Right lung (tissue), 5 donors: ENCODE measurements around the gene RTL10. TPM values are rescaled to one million over a fixed set of nuclear protein-coding genes. Genes with fewer than 3 reads are reported as not detected.

Experiments used
- DNase-seq, 2 donors: peaks; one replicate each; pipeline ENCODE4 v3.0.0-alpha.2; 2013
- polyA plus RNA-seq, 5 donors: library from polyadenylated mRNA; unstranded; fragments of 120-200 nt; gene quantifications; one replicate each; pipeline versions ENCODE4 v1.2.1 to v1.2.3, GENCODE V29; 2013; ENCODE audit warnings: inconsistent platforms in 1 of 5, low replicate concordance in 1 of 5; ENCODE audit not compliant: insufficient read length in 5 of 5, insufficient read depth in 1 of 5

RTL10 gene
- polyA plus RNA-seq, 5 donors = 16.6 to 31.6 (median 29.9) TPM

DNA sequence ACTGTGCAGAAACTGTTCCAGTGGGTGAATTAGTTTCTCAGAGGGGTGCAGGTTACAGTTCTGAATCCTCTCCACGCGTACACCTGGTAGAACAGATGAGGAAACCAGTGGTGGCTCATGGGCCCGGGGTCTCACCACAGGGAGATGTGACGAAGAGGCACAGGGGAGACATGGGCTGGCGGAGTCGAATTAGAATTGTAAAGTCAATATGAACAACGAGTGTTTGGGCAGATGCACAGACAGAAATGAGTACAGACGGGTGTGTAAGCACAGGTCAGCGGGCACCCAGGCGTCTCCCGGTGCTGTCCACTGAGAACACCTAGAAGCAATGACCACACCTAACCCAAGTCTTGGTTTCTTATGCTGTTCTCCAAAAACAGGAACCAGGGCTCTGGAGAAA lies 41.8 kb downstream of the RTL10 start:
- no peak for DNase-seq

DNA sequence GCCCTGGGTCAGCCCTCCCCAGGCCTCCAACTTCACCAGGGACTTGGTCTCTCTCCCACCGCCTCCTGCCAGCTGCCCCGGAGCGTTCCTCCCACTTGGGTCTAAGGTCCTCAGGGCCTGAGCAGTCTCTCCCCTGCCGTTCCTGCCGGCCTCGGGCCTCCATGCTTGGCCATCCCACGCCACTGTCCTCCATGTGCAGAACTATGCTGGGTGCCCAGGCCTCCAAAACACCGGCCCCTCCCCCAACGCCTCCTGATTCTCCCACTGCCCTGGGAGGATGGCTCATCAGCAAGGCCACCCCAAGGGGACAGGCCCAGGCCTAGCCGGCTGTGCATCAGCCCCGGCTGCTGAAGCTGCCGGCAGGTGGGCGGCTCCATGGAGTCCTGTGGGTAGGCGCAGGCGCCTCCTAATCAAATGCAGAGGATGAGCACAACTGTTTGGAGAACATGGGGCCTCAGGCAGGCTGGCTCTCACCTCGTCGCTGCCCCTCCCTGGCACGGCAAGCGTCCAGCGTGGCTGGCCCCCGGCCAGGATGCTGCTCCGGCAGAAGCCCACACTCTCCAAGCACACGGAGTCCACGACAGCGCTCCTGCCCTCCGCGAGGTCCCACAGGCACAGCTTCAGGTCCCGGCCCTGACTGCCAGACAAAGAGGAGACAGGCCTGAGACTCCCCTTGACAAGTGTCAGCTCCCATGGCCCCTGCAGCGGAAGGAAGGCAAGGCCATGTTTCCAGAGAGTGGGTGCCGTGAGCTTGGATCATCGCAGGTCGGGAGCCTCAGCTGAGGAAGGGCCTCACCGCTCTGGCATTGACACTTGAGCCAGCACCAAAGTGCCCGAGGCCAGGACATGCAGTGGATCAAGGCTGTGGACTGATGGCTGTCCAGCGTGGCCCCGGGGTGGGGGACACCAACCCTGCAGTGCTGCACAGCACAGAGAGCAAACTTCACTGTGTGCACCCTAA lies 42.6 kb downstream of the RTL10 start:
- no peak for DNase-seq

DNA sequence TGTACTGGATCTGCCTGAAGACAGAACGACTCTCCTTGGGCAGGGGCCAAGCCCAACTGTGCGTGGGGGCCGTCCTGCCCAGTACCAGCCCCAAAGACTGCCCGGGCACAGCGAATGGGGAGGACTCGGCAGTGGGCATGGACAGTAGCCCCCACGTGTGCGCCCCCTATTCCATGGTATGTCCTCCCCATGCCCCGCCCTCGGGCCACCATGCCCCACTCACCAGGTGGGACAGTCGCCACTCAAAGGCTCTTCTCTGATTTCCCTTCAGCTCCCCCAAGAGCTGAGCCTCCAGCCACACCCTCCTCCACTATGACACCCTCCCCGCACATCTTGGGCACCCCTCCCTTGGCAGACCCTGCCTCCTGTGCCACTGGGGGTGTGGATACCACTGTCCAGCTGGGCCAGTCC lies 43.5 kb downstream of the RTL10 start:
- no peak for DNase-seq

DNA sequence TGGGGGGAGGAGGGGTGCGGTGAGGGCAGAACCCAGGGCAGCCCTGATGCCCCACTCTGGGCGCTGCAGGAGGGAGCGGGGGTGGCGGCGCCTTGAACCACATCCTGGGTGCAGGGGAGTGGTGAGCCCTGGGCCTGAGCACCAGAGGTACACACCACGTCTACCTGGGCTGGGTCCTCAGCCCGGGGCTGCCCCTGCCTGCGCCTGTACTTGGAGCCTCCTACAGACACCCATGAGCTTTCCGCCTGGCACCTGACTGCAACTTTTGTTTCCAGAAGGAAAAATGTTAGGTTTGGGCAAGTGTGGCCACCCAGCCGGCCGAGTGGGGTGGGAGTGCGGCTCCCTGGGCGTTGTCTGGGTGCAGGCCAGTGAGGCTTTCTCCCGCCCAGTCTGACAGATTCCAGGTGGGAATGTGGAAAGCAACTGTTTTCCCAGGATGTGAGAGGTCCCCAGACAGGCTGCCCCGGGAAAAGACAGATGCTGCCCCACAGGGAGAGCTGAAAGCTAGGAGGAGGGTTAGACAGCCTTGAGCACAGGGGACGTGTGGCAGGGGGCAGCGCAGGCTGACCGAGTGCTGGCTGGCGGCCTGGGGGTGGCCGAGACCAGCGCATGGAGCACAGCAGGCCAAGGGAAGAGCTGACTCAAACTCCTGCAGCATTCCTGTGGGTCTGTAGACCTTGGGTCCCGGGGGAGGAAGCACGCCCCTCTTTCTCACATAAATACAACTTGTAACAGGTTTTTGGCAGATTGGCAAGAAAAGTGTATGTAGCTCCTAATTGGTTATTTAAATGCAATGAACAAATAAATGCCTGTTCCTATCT lies 44.1 kb downstream of the RTL10 start:
- DNase-seq = no peak

- no peak for DNase-seq
Measured at GRCh38 chr22:19809741-19810140, 44.9 kb downstream of the RTL10 start.

DNA sequence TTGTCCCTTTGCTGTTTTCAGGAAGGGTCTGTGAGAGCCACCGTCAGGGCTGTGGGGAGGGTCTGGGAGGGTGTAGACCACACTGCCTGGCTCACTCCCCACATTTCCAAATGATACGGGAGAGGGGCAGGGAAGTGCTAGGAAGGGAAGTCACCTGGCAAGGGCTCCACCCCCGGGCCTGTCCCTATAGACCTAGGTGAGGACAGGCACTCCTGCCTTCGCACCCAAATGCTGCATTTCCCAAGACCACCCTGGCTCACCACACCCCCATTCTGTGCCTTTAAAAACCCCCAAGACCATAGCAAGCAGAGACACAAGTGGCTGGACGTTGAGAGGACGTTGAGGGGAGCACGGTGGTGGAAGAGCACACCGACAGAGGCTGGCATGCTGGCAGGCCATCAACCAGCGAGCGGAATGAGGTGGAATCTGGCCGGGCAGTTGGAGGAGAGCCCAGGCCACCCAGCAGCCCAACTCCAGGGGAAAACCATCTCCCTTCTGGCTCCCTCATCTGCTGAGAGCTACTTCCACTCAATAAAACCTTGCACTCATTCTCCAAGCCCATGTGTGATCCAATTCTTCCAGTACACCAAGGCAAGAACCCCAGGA lies 45.7 kb downstream of the RTL10 start:
- DNase-seq = no peak

GRCh38 chr22:19807914-19808872 lies 46.5 kb downstream of the RTL10 start:
- DNase-seq = no peak

DNA sequence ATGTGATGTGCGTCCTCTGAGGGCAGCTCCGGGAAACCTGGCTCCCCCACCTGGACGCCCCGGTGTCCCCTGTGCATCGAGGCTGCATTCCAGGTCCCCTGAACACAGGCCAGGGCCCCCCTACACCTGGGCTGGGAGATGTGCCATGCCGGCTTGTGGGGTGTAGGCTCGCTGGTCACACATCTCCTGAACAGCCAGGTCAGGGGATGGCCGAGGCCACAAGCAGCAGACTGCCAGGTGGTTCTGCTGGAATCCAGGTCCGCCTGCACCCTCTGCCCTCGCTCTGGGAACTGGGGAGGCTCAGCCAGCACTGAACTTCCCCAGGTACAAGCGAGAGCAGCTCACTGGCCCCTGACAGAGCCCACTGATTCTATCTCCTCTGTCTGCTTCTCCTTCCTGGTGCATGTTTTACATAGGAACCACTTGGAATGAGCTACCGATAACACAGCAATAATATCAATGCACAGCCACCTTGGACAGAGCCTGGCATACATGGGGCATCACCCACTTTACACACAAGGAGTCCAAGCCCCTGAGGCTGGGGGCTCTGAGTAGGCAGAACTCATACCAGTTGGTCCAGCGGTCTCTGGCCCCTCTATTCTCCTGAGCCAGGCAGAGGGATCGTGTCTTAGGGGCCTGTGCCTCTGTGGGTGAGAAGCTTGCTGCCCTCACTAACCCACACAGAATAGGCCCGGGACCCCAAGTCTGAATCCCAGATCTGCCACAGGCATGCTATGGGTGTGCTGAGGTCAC lies 47.3 kb downstream of the RTL10 start:
- no peak for DNase-seq

DNA sequence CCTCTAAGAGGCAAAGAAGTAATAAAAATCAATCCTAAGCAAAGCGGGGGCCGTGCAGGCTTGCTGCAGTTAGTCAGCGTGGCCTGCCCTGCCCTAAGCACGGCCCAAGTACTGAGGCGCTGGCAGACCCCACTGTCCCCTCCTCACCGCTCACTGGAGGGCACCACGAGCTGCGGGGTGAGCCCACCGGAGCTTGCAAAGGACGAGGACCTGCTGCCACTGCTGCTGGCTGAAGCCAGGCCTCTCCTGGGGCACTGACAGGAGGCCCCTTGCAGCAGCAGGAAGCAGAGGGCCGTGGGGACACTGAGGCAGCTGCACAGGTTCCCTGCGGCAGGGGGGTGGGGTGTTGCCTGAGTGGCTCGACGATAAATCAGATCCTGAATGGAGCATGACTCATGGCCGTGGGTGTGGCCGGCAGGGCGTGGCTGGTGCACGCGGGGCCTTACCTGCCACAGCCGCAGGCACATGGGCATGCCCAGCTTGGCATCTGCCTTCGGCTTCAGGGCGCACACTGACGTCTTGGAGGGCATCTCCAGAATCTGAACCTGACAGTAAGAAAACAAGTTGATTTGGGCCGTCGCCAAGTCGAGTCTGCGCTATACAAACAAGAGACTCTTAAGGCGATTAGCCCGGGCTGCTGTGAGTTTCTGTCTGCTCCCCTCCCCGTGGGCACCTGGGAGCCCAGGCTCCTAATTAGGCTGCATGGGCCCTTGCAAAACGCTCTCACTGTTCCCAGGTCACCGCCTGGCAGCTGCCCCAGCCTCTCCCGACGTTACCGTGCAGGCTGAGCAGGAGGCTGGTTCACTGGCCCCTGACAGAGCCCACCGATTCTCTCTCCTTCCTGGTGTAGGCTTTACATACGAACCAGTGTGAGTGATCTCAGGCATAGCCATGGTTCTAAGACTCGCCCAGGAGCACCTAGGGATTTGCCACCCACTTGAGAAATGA lies 48.2 kb downstream of the RTL10 start:
- DNase-seq = peak; percentile 16 to 34

DNA sequence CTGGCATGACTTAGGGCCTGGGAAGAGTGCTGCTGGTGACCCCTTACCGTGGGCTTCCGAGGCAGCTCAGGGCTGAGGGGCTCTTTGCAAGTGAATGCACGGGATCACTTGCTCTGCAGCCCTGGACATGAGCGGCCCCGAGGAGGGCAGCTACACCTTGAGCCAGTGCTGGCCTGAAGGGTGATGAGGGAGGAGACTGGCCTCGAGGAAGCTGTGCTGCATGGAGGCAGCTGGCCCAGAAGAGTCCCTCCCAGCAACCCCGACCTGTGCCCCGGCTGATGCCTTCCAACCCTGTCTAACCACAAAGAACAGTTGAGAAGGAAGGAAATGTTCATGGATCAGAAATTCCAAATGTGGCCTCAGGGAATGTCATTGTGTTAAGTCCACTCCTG lies 48.9 kb downstream of the RTL10 start:
- no peak for DNase-seq

Other genes with a start within 250 kb of the RTL10 start
- 10 to 100 TPM; 51.6 to 77.5 (median 64.8) TPM for gene SEPTIN5, start 140.4 kb downstream of the RTL10 start, polyA plus RNA-seq
- 10 to 100 TPM in 1 of 5 donors, 1 to 10 TPM in 4; 5.5 to 14.0 (median 6.0) TPM for gene GP1BB, start 131.3 kb downstream of the RTL10 start, polyA plus RNA-seq
- gene TBX1, start 94.1 kb downstream of the RTL10 start, polyA plus RNA-seq = 10 to 100 TPM in 2 of 5 donors, 1 to 10 TPM in 3; 6.9 to 16.8 (median 8.5) TPM
- 1 to 10 TPM; 2.7 to 6.4 (median 6.1) TPM for gene GNB1L, start within 50 bp of the RTL10 start, polyA plus RNA-seq
- gene COMT, start 86.9 kb upstream of the RTL10 start, polyA plus RNA-seq = 100 to 1,000 TPM in 2 of 5 donors, 10 to 100 TPM in 3; 60.9 to 134 (median 85.5) TPM
- gene TXNRD2, start 86.9 kb upstream of the RTL10 start, polyA plus RNA-seq = 10 to 100 TPM; 15.4 to 21.5 (median 19.1) TPM
- gene ARVCF, start 161.9 kb upstream of the RTL10 start, polyA plus RNA-seq = 10 to 100 TPM; 18.4 to 46.1 (median 24.7) TPM
- 10 to 100 TPM in 4 of 5 donors, 1 to 10 TPM in 1; 9.9 to 15.3 (median 13.5) TPM for gene TANGO2, start 166.2 kb upstream of the RTL10 start, polyA plus RNA-seq
- gene DGCR8, start 225.4 kb upstream of the RTL10 start, polyA plus RNA-seq = 10 to 100 TPM; 42.6 to 50.7 (median 45.2) TPM